ENCODE measurements around the gene ARSB. TPM values are rescaled to one million over a fixed set of nuclear protein-coding genes. Genes with fewer than 3 reads are reported as not detected.

ARSB gene
- total and polyA plus RNA-seq, 9 of the 15 experiments (the other 6 are each of a cell fraction or from before 2014, with no cell fraction given) = 0.52 to 4.6 (median 2.4) TPM

- TF ChIP-seq CHD1 (IDR thresholded peaks at IDR 0.05; ENCODE audit: low read length) (peak; percentile 42), MGA (IDR thresholded peaks at IDR 0.05) (peak; percentile 47; the same call in 1 of the 2 replicates), DNMT1 (IDR thresholded peaks at IDR 0.05) (no peak), PHF8 (IDR thresholded peaks at IDR 0.05; ENCODE audit: borderline replicate concordance, low read length) (peak; percentile 70), PYGO2 (tag; IDR thresholded peaks at IDR 0.05) (no peak), ILK (tag; IDR thresholded peaks at IDR 0.05; ENCODE audit: borderline replicate concordance, low read depth) (no peak), ZNF766 (CRISPR knock-in tag; conservative IDR thresholded peaks at IDR 0.05) (no peak), CXXC5 (CRISPR knock-in tag; IDR thresholded peaks at IDR 0.05) (peak; percentile 79), RAD21 (CRISPR knock-in tag; conservative IDR thresholded peaks at IDR 0.05 in 1 of 2, IDR thresholded peaks at IDR 0.05 in 1 of 2) (no peak)
- TF ChIP-seq, protein P1, sequence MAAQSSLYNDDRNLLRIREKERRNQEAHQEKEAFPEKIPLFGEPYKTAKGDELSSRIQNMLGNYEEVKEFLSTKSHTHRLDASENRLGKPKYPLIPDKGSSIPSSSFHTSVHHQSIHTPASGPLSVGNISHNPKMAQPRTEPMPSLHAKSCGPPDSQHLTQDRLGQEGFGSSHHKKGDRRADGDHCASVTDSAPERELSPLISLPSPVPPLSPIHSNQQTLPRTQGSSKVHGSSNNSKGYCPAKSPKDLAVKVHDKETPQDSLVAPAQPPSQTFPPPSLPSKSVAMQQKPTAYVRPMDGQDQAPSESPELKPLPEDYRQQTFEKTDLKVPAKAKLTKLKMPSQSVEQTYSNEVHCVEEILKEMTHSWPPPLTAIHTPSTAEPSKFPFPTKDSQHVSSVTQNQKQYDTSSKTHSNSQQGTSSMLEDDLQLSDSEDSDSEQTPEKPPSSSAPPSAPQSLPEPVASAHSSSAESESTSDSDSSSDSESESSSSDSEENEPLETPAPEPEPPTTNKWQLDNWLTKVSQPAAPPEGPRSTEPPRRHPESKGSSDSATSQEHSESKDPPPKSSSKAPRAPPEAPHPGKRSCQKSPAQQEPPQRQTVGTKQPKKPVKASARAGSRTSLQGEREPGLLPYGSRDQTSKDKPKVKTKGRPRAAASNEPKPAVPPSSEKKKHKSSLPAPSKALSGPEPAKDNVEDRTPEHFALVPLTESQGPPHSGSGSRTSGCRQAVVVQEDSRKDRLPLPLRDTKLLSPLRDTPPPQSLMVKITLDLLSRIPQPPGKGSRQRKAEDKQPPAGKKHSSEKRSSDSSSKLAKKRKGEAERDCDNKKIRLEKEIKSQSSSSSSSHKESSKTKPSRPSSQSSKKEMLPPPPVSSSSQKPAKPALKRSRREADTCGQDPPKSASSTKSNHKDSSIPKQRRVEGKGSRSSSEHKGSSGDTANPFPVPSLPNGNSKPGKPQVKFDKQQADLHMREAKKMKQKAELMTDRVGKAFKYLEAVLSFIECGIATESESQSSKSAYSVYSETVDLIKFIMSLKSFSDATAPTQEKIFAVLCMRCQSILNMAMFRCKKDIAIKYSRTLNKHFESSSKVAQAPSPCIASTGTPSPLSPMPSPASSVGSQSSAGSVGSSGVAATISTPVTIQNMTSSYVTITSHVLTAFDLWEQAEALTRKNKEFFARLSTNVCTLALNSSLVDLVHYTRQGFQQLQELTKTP (IDR thresholded peaks at IDR 0.05; ENCODE audit: low read depth in 1 of 2, partially characterized antibody in 2 of 2) = peak in 1 of 2 experiments; percentile 72
Measured at GRCh38 chr5:78984439-78985115, 533 bp downstream of the ARSB start (continued).

All from K562 (cell line).